Ascending aorta (tissue), 2 donors: ENCODE data around the gene EP400. TPM values are rescaled to one million over a fixed set of nuclear protein-coding genes. Genes with fewer than 3 reads are reported as not detected.

ENCODE experiments used
- DNase-seq, 2 donors: peaks; one replicate each; pipeline ENCODE4 v3.0.0-alpha.2; 2019; ENCODE audit warnings: low spot score in 2 of 2
- H3K27ac ChIP-seq, 2 donors: fragments of 200-600 bp; sonication (generic); one replicate each; pipeline ENCODE4 v1.5.1; 2016 to 2017; ENCODE audit warnings: mild to moderate bottlenecking in 1 of 2
- H3K27me3 ChIP-seq: fragments of 200-600 bp; sonication (generic); one replicate; pipeline ENCODE4 v1.5.1; 2017
- H3K36me3 ChIP-seq, 2 donors: fragments of 200-600 bp; sonication (generic); one replicate each; pipeline ENCODE4 v1.5.1; 2016
- H3K4me1 ChIP-seq, 2 donors: fragments of 200-600 bp; sonication (generic); one replicate each; pipeline ENCODE4 v1.5.1; 2016 to 2017; ENCODE audit warnings: mild to moderate bottlenecking in 1 of 2
- H3K4me3 ChIP-seq, 2 donors: fragments of 200-600 bp; sonication (generic); one replicate each; pipeline ENCODE4 v1.5.1; 2016 to 2017; ENCODE audit warnings: mild to moderate bottlenecking in 1 of 2
- H3K9me3 ChIP-seq, 2 donors: fragments of 200-600 bp; sonication (generic); one replicate each; pipeline ENCODE4 v1.5.1; 2016
- intact Hi-C: fragments of 100-400 bp; cut with DNase I; formaldehyde crosslinking; loops from one replicate; pipeline ENCODE4 v1.15.1; 2023
- total RNA-seq: library from RNA; depleted of rRNA; stranded (reverse); fragments of >200 nt; gene quantifications from one replicate; pipeline ENCODE4 v1.1.0, GENCODE V29; 2016
- TF ChIP-seq, protein P1 (sequence below), 3 experiments: fragments of 200-600 bp in 2 of 3; fragments of 450-650 bp in 1 of 3; sonication (generic) in 2 of 3; IDR thresholded peaks; one replicate each; pipeline ENCODE4 v1.5.1; 2016 to 2019; ENCODE audit warnings: antibody characterized with exemption in 3 of 3, mild to moderate bottlenecking in 1 of 3, moderate library complexity in 1 of 3

EP400 gene
- total RNA-seq, 1 donor from 2014 or later = 23.3 TPM

DNA sequence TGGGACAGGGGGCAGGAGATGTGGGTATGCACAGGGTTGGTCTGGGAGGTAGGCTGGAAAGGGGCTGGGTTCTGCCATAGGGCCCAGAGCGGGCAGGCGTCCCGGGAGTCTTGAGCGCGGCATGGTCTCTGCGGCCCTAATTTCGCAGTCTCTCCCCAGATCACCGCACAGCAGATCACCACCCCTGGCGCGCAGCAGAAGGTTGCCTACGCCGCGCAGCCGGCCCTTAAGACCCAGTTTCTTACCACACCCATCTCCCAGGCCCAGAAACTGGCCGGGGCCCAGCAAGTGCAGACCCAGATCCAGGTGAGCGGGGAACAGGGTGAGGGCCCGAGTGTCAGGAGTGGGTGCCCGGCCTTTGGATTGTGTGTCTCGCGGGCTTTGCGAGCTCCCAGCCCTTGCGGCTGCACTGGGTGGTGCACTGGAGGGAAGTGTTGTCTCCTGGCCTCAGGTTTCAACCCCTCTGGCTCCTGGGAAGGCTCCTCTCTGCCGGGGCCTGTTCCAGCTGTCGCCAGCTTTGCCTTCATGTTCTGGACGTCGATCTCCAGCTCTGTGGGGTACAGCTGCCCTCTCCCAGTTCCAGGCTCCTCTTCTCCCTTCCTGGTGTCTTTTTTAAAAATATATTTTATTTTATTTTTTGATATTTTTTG is 119.7 kb downstream of the EP400 start:
- intact Hi-C loops = no loop called here

DNA sequence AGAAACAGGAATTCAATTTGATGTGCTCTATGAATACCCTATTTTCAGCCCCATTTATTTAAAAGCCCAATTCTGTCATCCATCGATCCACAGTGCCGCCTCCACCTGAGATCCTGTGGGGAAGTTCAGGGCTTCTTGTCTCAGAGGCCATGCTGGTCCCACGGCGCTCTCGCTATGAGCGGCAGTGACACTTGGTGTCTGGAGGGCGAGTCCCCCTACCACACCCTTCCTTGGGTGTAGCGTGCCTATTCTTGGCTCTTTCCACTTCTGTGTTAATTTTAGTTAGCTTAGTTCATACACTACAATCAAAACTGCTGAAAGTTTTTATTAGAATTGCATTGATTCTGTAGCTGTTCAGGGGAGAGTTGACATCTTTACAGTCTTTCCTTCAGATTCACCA is 120.6 kb downstream of the EP400 start:
- intact Hi-C loops = no loop called here

More for the DNA sequence above, 119.7 kb downstream of the EP400 start:
- no peaks in the 10 kb centered on the region for H3K9me3 ChIP-seq
- no peaks in the 10 kb centered on the region for H3K4me1 ChIP-seq
- no peak overlapping the region for H3K27ac ChIP-seq
- no peaks in the 10 kb centered on the region for H3K27me3 ChIP-seq
- no peak for DNase-seq
- TF ChIP-seq, protein P1, sequence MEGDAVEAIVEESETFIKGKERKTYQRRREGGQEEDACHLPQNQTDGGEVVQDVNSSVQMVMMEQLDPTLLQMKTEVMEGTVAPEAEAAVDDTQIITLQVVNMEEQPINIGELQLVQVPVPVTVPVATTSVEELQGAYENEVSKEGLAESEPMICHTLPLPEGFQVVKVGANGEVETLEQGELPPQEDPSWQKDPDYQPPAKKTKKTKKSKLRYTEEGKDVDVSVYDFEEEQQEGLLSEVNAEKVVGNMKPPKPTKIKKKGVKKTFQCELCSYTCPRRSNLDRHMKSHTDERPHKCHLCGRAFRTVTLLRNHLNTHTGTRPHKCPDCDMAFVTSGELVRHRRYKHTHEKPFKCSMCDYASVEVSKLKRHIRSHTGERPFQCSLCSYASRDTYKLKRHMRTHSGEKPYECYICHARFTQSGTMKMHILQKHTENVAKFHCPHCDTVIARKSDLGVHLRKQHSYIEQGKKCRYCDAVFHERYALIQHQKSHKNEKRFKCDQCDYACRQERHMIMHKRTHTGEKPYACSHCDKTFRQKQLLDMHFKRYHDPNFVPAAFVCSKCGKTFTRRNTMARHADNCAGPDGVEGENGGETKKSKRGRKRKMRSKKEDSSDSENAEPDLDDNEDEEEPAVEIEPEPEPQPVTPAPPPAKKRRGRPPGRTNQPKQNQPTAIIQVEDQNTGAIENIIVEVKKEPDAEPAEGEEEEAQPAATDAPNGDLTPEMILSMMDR (IDR thresholded peaks at IDR 0.05) = no peak
- peaks cover 56 to 73% of the 10 kb centered on the region in 2 donors for H3K36me3 ChIP-seq
- H3K4me3 ChIP-seq = no peak overlapping the region

DNA sequence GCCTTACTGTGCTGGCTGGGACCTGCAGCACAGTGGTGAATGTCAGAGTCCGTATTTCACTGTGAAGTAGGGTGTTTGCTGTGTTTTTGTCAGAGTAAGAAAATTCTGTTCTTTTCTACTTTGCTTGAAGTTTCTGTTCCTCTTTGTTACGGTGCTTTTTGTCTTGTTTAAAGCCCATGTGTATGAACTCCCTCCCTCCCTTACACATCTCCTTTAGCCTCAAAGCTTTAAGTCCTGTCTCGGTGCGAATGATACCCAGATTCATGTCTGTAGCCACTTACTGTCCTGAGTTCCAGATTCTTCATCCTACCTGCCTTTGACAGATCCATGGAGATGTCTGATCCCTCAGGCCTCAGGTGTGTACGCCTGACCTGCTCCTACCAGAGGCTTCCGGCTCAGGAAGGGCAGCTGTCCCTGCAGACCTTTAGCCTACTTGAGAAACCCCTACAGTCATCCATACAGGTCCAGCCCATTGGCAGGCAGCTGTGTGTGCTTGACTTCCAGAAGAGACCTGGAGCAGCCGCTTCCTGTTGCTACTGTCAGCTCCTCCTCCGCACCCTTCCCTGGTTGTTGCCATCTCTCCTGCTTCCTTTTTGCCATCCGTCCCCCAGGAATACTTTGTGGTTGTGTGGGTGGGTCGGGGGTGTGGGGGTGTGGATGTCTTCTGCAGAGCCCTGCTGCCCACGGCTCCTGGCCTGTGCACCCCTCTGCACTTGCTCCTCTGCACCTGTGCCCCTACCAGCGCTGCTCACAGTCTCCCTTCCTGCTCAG is 121.5 kb downstream of the EP400 start:
- peaks cover 56 to 76% of the 10 kb centered on the region in 2 donors for H3K36me3 ChIP-seq
- H3K27me3 ChIP-seq = no peaks in the 10 kb centered on the region
- H3K9me3 ChIP-seq = no peaks in the 10 kb centered on the region
- H3K4me1 ChIP-seq = no peaks in the 10 kb centered on the region
- intact Hi-C loops = no loop called here
- DNase-seq = no peak
- TF ChIP-seq, protein P1 (IDR thresholded peaks at IDR 0.05) = no peak
- H3K27ac ChIP-seq = no peak overlapping the region
- no peak overlapping the region for H3K4me3 ChIP-seq

More for the DNA sequence above, 120.6 kb downstream of the EP400 start:
- Histone ChIP-seq H3K4me3 (no peak overlapping the region), H3K36me3 (peaks cover 55 to 73% of the 10 kb centered on the region in 2 donors), H3K27ac (no peak overlapping the region), H3K27me3 (no peaks in the 10 kb centered on the region), H3K4me1 (no peaks in the 10 kb centered on the region), H3K9me3 (no peaks in the 10 kb centered on the region)
- TF ChIP-seq, protein P1 (IDR thresholded peaks at IDR 0.05) = no peak
- DNase-seq = no peak

DNA sequence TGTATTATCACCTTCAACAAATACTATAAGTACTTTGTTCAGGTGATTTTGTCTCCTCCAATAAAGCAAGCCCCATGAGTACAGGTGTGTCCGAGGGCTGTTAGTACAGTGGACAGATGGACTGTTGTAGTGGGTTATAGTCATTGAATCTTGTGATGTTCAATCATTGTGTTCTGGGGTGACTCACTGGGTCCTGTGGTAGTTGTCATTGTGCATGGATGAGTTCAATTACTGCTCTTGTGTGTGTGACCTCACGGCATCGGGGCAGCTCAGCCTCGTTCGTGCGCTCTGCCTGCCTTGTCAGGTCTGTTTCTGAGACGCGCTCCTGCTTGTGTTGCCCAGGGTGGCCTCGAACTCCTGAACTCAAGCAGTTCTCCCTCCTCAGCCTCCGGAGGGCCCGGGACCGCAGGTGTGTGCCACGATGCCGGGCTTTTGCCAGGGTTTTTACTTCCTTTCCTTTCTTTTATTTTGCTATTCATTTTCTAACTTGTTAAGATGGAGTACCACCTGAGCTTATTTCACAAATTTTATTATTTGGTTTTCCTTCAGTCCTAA is 122.2 kb downstream of the EP400 start:
- no peak overlapping the region for H3K27ac ChIP-seq
- peaks cover 55 to 76% of the 10 kb centered on the region in 2 donors for H3K36me3 ChIP-seq
- intact Hi-C loops = no loop called here
- no peaks in the 10 kb centered on the region for H3K9me3 ChIP-seq
- no peaks in the 10 kb centered on the region for H3K4me1 ChIP-seq
- TF ChIP-seq, protein P1 (IDR thresholded peaks at IDR 0.05) = no peak
- DNase-seq = no peak
- H3K4me3 ChIP-seq = no peak overlapping the region
- no peaks in the 10 kb centered on the region for H3K27me3 ChIP-seq

DNA sequence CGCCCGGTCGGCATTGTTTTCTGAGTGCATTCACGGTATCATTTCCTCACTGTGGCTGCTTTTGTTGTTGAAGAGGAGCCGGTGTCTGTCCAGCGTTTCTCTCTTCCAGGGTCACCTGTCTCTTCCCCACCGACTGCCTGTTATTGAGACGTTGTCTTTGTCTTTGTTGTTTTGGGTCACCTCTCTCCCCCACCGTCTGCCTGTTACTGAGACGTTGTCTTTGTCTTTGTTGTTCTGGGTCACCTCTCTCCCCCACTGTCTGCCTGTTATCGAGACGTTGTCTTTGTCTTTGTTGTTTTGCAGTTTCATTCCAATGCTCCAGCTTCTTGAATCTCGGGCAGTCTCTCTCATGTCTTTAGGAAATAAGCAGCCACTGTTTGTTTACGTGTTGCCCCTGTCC is 124.5 kb downstream of the EP400 start:
- Histone ChIP-seq H3K4me1 (no peaks in the 10 kb centered on the region), H3K36me3 (peaks cover 48 to 70% of the 10 kb centered on the region in 2 donors), H3K27me3 (no peaks in the 10 kb centered on the region), H3K9me3 (no peaks in the 10 kb centered on the region), H3K4me3 (no peak overlapping the region), H3K27ac (no peak overlapping the region)
- TF ChIP-seq, protein P1 (IDR thresholded peaks at IDR 0.05) = no peak
- intact Hi-C loops = no loop called here
- no peak for DNase-seq
